ENCODE results near the gene ZP2.
A peak's percentile ranks its signal among the peaks of the same experiment; 100 is the strongest.

DNA sequence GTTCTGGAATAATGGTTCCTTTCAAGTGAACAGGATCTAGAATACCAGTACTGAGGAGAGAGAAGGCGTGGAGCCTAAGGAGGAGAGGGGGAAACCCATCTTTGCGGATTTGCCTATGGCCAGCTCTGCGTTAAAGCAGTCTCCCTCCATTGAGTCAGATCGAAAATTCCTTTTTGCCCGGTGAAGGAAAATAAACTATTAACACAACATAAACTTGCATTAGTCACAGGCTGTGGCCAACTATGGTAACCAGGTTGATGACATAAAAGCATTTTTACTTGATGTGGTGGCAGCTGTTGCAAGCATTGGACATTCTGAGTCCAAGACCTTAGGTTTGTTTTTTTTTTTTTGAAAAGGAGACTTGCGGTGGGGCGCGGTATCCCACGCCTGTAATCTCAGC, 44.0 kb downstream of the ZP2 start:
- TF ChIP-seq POLR2AphosphoS5 (IDR thresholded peaks at IDR 0.05) (peak; percentile 19), POLR2A (IDR thresholded peaks at IDR 0.05) (no peak)
- TF ChIP-seq, protein P1, sequence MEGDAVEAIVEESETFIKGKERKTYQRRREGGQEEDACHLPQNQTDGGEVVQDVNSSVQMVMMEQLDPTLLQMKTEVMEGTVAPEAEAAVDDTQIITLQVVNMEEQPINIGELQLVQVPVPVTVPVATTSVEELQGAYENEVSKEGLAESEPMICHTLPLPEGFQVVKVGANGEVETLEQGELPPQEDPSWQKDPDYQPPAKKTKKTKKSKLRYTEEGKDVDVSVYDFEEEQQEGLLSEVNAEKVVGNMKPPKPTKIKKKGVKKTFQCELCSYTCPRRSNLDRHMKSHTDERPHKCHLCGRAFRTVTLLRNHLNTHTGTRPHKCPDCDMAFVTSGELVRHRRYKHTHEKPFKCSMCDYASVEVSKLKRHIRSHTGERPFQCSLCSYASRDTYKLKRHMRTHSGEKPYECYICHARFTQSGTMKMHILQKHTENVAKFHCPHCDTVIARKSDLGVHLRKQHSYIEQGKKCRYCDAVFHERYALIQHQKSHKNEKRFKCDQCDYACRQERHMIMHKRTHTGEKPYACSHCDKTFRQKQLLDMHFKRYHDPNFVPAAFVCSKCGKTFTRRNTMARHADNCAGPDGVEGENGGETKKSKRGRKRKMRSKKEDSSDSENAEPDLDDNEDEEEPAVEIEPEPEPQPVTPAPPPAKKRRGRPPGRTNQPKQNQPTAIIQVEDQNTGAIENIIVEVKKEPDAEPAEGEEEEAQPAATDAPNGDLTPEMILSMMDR (IDR thresholded peaks at IDR 0.05): no peak

Measured in gastroesophageal sphincter (tissue), 3 donors.